H9 (cell line): ENCODE data around the gene RRAS. TPM values are rescaled to one million over a fixed set of nuclear protein-coding genes. Genes with fewer than 3 reads are reported as not detected.

Experiments
- DNase-seq: peaks from one replicate; pipeline ENCODE4 v3.0.0-alpha.2; 2017
- H2AFZ ChIP-seq: one replicate; pipeline ENCODE4 v1.6.1; 2013; ENCODE audit warnings: mild to moderate bottlenecking, low read length, control low read depth, moderate library complexity
- H2AK5ac ChIP-seq: 2 replicates; pipeline ENCODE4 v1.6.1; 2013; ENCODE audit warnings: low read length, control low read depth, mixed read lengths; ENCODE audit not compliant: insufficient read length
- H2BK120ac ChIP-seq: one replicate; pipeline ENCODE4 v1.6.1; 2013; ENCODE audit warnings: low read depth, mild to moderate bottlenecking, low read length, control low read depth, inconsistent platforms; ENCODE audit not compliant: poor library complexity, severe bottlenecking
- H2BK12ac ChIP-seq: 2 replicates; pipeline ENCODE4 v1.6.1; 2013; ENCODE audit warnings: low read length, control low read depth, mixed read lengths, low read depth; ENCODE audit not compliant: insufficient read length
- H2BK15ac ChIP-seq: 2 replicates; pipeline ENCODE4 v1.6.1; 2013; ENCODE audit warnings: low read depth, low read length, control low read depth
- H2BK20ac ChIP-seq: one replicate; pipeline ENCODE4 v1.6.1; 2013; ENCODE audit warnings: low read depth, mild to moderate bottlenecking, low read length, control low read depth, inconsistent platforms; ENCODE audit not compliant: poor library complexity, severe bottlenecking
- H2BK5ac ChIP-seq: 2 replicates; pipeline ENCODE4 v1.6.1; 2013; ENCODE audit warnings: low read length, control low read depth, mixed read lengths; ENCODE audit not compliant: insufficient read length
- H3K14ac ChIP-seq: 2 replicates; pipeline ENCODE4 v1.6.1; 2013; ENCODE audit warnings: low read length, control low read depth; ENCODE audit not compliant: insufficient read depth
- H3K18ac ChIP-seq: 2 replicates; pipeline ENCODE4 v1.6.1; 2013; ENCODE audit warnings: low read depth, mild to moderate bottlenecking, mixed read lengths, low read length, control low read depth; ENCODE audit not compliant: insufficient read length
- H3K23ac ChIP-seq: 2 replicates; pipeline ENCODE4 v1.6.1; 2013; ENCODE audit warnings: low read length, control low read depth, mixed read lengths, low read depth; ENCODE audit not compliant: insufficient read length
- H3K23me2 ChIP-seq: 2 replicates; pipeline ENCODE4 v1.6.1; 2013; ENCODE audit warnings: low read depth, mild to moderate bottlenecking, mixed read lengths, low read length, control low read depth; ENCODE audit not compliant: insufficient read length, poor library complexity, severe bottlenecking
- H3K27ac ChIP-seq: 2 replicates; pipeline ENCODE4 v1.5.1; 2013; ENCODE audit warnings: low read length, control low read depth, mixed read lengths, low read depth; ENCODE audit not compliant: insufficient read length
- H3K27me3 ChIP-seq: 2 replicates; pipeline ENCODE4 v1.6.1; 2013; ENCODE audit warnings: low read length, control low read depth, inconsistent platforms; ENCODE audit not compliant: insufficient read depth
- H3K4ac ChIP-seq: 2 replicates; pipeline ENCODE4 v1.6.1; 2013; ENCODE audit warnings: low read depth, mild to moderate bottlenecking, control low read depth, inconsistent platforms, low read length, moderate library complexity
- H3K4me1 ChIP-seq: 2 replicates; pipeline ENCODE4 v1.6.1; 2013; ENCODE audit warnings: low read length, control low read depth, inconsistent platforms; ENCODE audit not compliant: insufficient read depth
- H3K4me2 ChIP-seq: 2 replicates; pipeline ENCODE4 v1.6.1; 2013; ENCODE audit warnings: low read length, control low read depth, mixed read lengths; ENCODE audit not compliant: insufficient read length, insufficient read depth
- H3K56ac ChIP-seq: 2 replicates; pipeline ENCODE4 v1.6.1; 2013; ENCODE audit warnings: low read depth, mild to moderate bottlenecking, mixed read lengths, low read length, control low read depth; ENCODE audit not compliant: insufficient read length
- H3K79me1 ChIP-seq: 2 replicates; pipeline ENCODE4 v1.6.1; 2013; ENCODE audit warnings: low read depth, mild to moderate bottlenecking, moderate library complexity, low read length, control low read depth, inconsistent platforms; ENCODE audit not compliant: insufficient read depth, poor library complexity, severe bottlenecking
- H3K79me2 ChIP-seq: 2 replicates; pipeline ENCODE4 v1.6.1; 2013; ENCODE audit warnings: low read length, control low read depth, inconsistent platforms; ENCODE audit not compliant: insufficient read depth
- H3K9ac ChIP-seq: 2 replicates; pipeline ENCODE4 v1.6.1; 2013; ENCODE audit warnings: low read length, control low read depth, mixed read lengths; ENCODE audit not compliant: insufficient read length; ENCODE audit errors: extremely low read depth
- H3K9me3 ChIP-seq: one replicate; pipeline ENCODE4 v1.6.1; 2013; ENCODE audit warnings: low read depth, low read length, inconsistent platforms; ENCODE audit not compliant: control insufficient read depth
- H3T11ph ChIP-seq: one replicate; pipeline ENCODE4 v1.6.1; 2013; ENCODE audit warnings: mild to moderate bottlenecking, low read length, control low read depth, inconsistent platforms
- H4K20me1 ChIP-seq: one replicate; pipeline ENCODE4 v1.6.1; 2013; ENCODE audit not compliant: control insufficient read depth, insufficient read length, insufficient read depth
- H4K5ac ChIP-seq: 2 replicates; pipeline ENCODE4 v1.6.1; 2013; ENCODE audit warnings: low read depth, mild to moderate bottlenecking, mixed read lengths, low read length, control low read depth; ENCODE audit not compliant: insufficient read length
- H4K8ac ChIP-seq: replicated peaks from 2 replicates; pipeline ENCODE4 v1.6.1; 2013; ENCODE audit warnings: low read length, control low read depth, mixed read lengths, low read depth; ENCODE audit not compliant: insufficient read length
- H4K91ac ChIP-seq: 2 replicates; pipeline ENCODE4 v1.6.1; 2013; ENCODE audit warnings: low read depth, mild to moderate bottlenecking, moderate library complexity, mixed read lengths, low read length, control low read depth; ENCODE audit not compliant: insufficient read length
- H3K27ac Mint-ChIP-seq, 3 experiments: 2 replicates in 2 of 3; 3 replicates in 1 of 3; pipeline ENCODE4 v1.8.0; 2020 to 2021; ENCODE audit warnings: mixed read lengths in 3 of 3, mild to moderate bottlenecking in 1 of 3, moderate library complexity in 1 of 3
- H3K27me3 Mint-ChIP-seq: 2 replicates; pipeline ENCODE4 v1.8.0; 2021; ENCODE audit warnings: low read depth, mild to moderate bottlenecking, moderate library complexity, mixed read lengths
- H3K36me3 Mint-ChIP-seq, 3 experiments: 2 replicates in 2 of 3; 3 replicates in 1 of 3; pipeline ENCODE4 v1.8.0; 2020 to 2021; ENCODE audit warnings: low read depth in 3 of 3, mixed read lengths in 3 of 3; ENCODE audit not compliant: insufficient read depth in 1 of 3
- H3K4me1 Mint-ChIP-seq, 2 experiments: 2 replicates each; pipeline ENCODE4 v1.8.0; 2020; ENCODE audit warnings: mixed read lengths in 2 of 2
- H3K4me3 Mint-ChIP-seq, 2 experiments: 2 replicates in 1 of 2; 3 replicates in 1 of 2; pipeline ENCODE4 v1.8.0; 2020 to 2021; ENCODE audit warnings: mild to moderate bottlenecking in 2 of 2, mixed read lengths in 2 of 2, moderate library complexity in 1 of 2
- H3K9me3 Mint-ChIP-seq, 2 experiments: 2 replicates in 1 of 2; 3 replicates in 1 of 2; pipeline ENCODE4 v1.8.0; 2020; ENCODE audit warnings: mild to moderate bottlenecking in 2 of 2, mixed read lengths in 2 of 2, moderate library complexity in 1 of 2
- WGBS: extraction: QIAGEN DNeasy Blood & Tissue Kit; methylation state at CpG from one replicate; pipeline ENCODE4 v1.1.7; 2013; ENCODE audit warnings: missing lambda C conversion rate, low lambda C conversion rate, mixed read lengths; ENCODE audit not compliant: insufficient read length; ENCODE audit errors: extremely low coverage; 5-methylcytosine and 5-hydroxymethylcytosine counted together
- total RNA-seq: library from RNA; stranded (reverse); gene quantifications from 2 replicates; pipeline ENCODE4 v1.2.1, GENCODE V29; 2021
- TF ChIP-seq, protein P1 (sequence below): fragments of 200-600 bp; sonication (generic); conservative IDR thresholded peaks from 3 replicates; pipeline ENCODE4 v1.8.0; 2021; ENCODE audit warnings: antibody characterized with exemption, mild to moderate bottlenecking

Gene RRAS
- total RNA-seq, 1 experiment from 2014 or later, result 9.9 TPM

DNA sequence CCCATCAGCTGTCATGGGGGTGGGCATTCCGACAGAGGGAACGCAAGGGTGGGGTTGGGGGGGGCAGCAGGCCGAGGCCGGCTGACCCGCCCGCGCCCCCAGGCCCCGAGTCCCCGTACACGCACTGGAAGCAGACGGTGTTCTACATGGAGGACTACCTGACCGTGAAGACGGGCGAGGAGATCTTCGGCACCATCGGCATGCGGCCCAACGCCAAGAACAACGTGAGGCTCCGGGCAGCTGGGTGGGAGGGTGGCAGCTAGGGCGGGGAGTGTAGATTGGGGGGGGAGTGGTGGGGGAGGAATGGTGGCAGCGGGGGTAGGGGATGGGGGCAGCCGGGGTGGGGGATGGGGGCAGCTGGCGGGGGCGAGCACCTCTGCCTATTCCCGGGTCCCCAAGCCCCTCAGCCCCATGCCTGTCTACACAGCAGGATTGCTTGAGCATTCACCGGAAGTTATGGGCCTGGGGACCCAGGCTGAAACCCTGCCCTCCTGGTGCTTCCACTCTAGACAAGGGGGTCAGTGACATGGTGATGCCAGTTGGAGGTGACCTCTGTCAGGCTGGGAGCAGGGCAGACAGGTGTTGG, 46.7 kb upstream of the RRAS start:
- Mint-ChIP-seq H3K4me3 (no peak overlapping the region; a peak in 1 of 5 replicates), H3K9me3 (peaks cover 0 to 3% of the 10 kb centered on the region in 2 experiments; a peak in 2 of 5 replicates), H3K4me1 (peaks cover 28 to 50% of the 10 kb centered on the region in 2 experiments), H3K27me3 (no peaks in the 10 kb centered on the region; the same call in 1 of the 2 replicates), H3K27ac (peak overlapping the region in 1 of 3 experiments; percentile 80; a peak in 2 of 7 replicates), H3K36me3 (peaks cover 40 to 70% (median 55%) of the 10 kb centered on the region in 3 experiments)
- H2AK5ac ChIP-seq, result no peak overlapping the region
- no peak overlapping the region for H3K27ac ChIP-seq
- H3K79me1 ChIP-seq, result peaks cover 2% of the 10 kb centered on the region
- no peaks in the 10 kb centered on the region for H3K79me2 ChIP-seq
- no peaks in the 10 kb centered on the region for H4K20me1 ChIP-seq
- no peak overlapping the region for H3K14ac ChIP-seq
- H2BK12ac ChIP-seq, result no peak overlapping the region
- H3K4me1 ChIP-seq, result peaks cover 10% of the 10 kb centered on the region; the same call in 1 of the 2 replicates
- TF ChIP-seq, protein P1, sequence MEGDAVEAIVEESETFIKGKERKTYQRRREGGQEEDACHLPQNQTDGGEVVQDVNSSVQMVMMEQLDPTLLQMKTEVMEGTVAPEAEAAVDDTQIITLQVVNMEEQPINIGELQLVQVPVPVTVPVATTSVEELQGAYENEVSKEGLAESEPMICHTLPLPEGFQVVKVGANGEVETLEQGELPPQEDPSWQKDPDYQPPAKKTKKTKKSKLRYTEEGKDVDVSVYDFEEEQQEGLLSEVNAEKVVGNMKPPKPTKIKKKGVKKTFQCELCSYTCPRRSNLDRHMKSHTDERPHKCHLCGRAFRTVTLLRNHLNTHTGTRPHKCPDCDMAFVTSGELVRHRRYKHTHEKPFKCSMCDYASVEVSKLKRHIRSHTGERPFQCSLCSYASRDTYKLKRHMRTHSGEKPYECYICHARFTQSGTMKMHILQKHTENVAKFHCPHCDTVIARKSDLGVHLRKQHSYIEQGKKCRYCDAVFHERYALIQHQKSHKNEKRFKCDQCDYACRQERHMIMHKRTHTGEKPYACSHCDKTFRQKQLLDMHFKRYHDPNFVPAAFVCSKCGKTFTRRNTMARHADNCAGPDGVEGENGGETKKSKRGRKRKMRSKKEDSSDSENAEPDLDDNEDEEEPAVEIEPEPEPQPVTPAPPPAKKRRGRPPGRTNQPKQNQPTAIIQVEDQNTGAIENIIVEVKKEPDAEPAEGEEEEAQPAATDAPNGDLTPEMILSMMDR, result no peak
- H3K9ac ChIP-seq, result no peak overlapping the region
- H3K18ac ChIP-seq, result no peak overlapping the region
- H3K56ac ChIP-seq, result no peak overlapping the region
- no peak overlapping the region for H2AFZ ChIP-seq
- no peak overlapping the region for H2BK120ac ChIP-seq
- peaks cover 18% of the 10 kb centered on the region for H3K23me2 ChIP-seq
- H4K91ac ChIP-seq, result no peak overlapping the region
- H2BK20ac ChIP-seq, result no peak overlapping the region
- no peak for DNase-seq
- no peak overlapping the region for H2BK15ac ChIP-seq
- no peak overlapping the region for H4K8ac ChIP-seq
- no peak overlapping the region for H3K23ac ChIP-seq
- no peaks in the 10 kb centered on the region for H3K9me3 ChIP-seq
- no peaks in the 10 kb centered on the region for H3K27me3 ChIP-seq
- no CpG with 5 or more reads among the region's 27 CpGs for WGBS
- H3K4ac ChIP-seq, result no peak overlapping the region
- H3T11ph ChIP-seq, result no peak overlapping the region
- H2BK5ac ChIP-seq, result no peak overlapping the region
- no peak overlapping the region for H4K5ac ChIP-seq
- no peak overlapping the region for H3K4me2 ChIP-seq
